SH-SY5Y (cell line): ENCODE measurements around the gene CEPT1.

Experiments used
- GATA2 ChIP-seq: IDR thresholded peaks from 2 replicates; pipeline ENCODE4 v1.6.1; 2011; ENCODE audit warnings: mild to moderate bottlenecking, low read depth, low read length
- GATA3 ChIP-seq: IDR thresholded peaks from 2 replicates; pipeline ENCODE4 v1.6.1; 2011; ENCODE audit warnings: low read depth, mild to moderate bottlenecking, low read length, moderate library complexity

DNA sequence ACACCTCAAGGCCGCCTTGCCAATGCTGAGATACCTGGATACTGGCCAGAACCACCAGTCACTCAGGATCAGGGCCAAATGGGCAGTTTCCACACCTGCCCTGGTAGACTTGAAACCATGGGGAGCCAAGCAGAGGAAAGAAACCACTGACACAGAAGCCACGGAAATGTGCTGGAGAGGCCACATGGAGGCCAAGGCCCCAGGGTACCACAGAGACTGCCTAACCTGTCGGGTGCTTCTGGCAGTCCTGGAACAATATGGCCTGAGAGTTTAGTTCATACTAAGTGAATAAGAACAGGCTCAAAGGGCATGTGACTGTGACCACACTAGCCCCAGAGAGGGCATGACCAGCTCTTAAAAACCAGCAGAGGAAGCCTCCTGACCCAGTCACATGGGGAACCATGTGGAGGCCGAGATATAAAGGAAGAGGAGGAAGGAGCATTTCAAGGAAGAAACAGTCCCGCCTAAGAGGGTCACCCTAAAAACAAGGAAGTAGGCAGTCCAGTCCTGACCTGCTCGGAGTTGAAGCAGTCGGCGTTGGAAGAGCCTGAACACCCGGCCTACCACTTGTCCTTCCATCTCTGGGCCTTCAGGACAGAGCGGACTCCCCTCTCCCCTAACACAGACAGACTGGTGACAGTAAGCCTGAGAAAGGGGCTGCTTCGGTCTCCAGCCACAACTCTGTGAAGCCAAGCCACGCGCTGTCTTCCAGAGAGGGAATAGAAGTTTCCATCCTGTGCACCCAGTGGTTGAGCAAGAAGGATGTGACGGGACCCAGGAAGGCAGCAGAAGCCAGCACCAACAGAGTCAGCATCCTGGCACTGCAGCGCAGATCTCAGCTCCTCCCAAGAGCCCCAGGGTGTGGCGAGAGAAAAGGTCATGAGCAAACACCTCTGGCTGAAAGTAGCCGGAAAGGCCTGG lies 60.1 kb downstream of the CEPT1 start, which contains the start of gene DENND2D:
- TF ChIP-seq GATA3, result no peak
- TF ChIP-seq GATA2, result no peak
